GM19324 (cell line): Measurements from ENCODE around the gene CCL4L2.
"Not testable (repeated sequence)": the region's sequence is repeated elsewhere in the genome, so short reads cannot be mapped to it uniquely, and the experiment has no call there.

Source experiments
- ATAC-seq: cut with Tn5 transposase; IDR thresholded peaks from one replicate; pipeline ENCODE4 v1.9.1; 2021; ENCODE audit warnings: mild to moderate bottlenecking, moderate library complexity; ENCODE audit not compliant: unreplicated experiment, low FRiP score

The CCL4L2 gene

DNA sequence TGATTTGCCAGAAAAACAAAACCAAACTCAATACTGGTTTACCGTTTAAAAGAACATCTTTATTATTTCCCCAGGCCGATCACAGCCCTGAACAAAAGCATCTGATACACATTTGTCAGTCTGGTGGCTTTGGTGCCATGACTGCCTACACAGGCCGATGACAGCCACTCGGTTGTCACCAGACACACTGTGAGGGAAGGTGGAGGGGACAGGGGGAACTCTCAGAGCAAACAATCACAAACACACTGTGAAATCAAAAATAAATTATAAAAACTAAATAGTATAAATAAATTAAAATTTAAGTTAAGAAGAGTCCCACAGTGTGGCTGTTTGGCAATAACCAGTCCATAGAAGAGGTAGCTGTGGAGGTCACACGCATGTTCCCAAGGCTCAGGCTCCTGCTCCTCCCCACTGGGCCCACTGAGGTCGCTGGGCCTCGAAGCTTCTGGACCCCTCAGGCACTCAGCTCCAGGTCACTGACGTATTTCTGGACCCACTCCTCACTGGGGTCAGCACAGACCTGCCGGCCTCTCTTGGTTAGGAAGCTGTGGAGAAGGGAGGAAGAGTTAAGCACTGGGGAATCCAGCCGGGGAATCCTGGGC lies 15.9 kb upstream of the CCL4L2 start:
- ATAC-seq, result not testable (repeated sequence)

DNA sequence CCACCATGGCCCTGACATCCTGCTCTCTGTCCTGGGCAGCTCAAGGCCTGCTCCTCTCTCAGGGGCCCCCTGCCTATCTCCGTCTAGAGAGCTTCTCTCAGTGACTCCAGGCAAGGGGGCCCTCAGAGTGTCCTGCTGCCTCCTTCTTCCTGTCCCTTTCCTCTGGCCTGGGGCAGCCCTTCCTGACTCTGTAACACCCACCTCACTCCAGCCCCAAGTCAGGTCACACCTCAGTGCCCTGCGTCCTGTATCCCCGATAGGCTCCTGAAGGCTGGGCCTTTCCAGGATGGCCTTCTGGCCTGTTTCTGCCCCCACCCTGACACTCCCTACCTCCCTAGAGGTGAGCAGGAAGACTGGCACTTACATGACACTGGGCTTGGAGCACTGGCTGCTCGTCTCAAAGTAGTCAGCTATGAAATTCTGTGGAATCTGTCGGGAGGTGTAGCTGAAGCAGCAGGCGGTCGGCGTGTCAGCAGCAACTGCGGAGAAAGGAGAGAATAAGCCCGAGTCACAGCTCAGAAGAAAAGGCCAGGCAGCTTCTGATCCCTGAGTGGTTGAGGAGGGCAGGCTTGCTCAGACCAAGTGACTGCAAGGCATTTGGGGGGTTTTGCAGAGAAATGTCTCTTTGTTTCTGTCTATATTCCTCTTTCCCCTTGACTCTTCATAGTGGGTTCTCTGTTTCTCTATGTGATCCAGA lies 15.3 kb upstream of the CCL4L2 start:
- no peak for ATAC-seq

DNA sequence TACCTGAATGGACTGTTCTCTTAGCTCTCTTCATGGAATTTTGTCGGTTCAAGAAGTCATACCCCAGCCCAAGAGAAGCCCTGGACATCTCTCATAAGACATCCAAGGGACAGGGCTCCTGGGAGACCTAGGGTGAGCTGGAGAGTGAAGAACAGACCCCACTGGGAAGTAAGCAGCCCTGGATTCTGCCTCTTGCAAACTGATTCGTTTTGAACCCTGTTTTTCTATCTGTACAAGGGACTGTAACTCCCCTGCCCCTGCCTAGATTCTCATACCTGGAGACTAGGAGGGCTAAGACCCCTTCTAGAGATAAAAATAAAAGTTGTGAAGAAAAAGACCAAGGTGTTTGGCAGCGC lies 14.8 kb upstream of the CCL4L2 start:
- no peak for ATAC-seq

DNA sequence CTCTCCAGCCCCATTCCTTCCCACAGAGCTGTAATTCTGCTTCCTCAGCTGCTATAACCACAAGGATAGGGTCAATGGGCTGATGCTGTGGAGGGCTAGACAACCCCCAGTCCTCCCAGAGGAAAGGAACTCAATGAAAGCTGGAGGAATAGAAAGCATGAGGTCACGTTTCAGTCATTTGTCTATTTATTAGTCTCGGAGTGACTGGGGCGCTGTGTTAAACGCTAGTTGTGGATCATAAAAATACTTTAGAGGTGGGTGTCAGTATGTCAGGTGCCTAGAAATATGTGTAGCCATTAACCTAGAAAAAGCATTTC lies 13.5 kb upstream of the CCL4L2 start:
- ATAC-seq, result peak; percentile 7

DNA sequence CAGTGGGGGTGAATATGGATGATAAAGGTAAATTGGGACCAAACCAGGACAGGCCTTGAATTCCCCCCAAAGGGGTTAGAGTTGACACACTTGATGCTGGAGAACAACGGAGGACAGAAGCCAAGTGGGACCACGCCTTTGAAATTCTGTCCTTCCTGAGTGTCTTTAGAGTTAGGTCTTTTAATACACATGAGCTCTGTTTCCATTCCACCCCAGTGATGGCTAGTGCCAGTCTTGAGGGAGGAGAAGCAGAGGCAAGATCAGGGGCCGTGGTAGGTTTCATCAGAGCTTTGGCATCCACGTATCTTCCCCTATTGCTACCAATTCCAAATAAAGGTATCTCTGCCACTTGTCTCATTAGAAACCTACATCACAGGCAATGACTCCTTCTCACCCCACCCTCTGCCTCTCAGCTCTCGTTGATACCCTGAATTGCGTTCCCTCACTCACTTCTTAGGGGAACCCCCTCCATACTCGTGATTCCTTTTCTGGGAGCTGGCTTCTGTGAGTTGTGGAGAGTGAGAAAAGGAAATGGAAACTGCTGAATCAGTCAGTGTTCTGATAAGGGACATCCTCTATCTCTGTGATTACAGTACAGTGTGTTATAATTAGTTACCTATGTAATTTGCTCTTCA lies 11.9 kb upstream of the CCL4L2 start:
- no peak for ATAC-seq

DNA sequence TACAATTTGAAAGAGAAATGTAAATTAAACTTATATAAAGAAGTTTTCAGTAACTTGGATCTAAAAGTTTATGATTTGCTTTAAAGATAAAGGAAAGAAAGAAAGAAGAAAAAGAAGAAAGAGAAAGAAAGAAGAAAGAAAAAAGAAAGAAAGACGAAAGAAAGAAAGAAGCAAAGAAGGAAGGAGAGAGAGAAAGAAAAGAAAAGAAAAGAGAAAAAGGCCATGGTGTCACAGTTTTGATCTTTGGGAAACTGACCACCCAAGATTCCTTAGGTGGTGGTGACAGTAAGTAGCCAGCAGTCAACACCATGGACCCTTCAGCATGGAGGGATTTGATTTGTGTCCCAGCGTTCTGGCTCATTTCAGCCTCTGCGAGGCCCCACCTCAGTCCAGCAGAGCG lies 9.8 kb upstream of the CCL4L2 start:
- ATAC-seq, result not testable (repeated sequence)

DNA sequence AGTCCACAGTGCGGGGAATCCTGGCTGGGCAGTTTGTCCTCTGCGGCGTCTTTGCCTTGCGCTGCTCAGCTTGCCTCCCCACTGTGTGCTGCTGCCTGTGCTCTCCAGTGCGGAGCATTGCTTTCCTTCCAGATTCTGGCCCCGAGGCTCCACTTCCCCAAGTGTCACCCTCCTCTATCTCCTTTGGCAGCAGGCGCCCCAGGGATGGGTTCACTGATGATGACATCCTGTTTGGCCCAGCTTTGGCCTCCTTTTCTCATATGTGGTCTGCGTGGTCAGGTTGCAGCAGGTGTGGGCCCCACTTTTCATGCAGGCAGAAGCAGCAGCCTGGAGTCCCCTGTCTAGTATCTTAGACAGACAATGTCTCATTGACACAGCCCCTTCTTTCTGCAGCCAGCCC lies 9.4 kb upstream of the CCL4L2 start:
- ATAC-seq, result not testable (repeated sequence)

DNA sequence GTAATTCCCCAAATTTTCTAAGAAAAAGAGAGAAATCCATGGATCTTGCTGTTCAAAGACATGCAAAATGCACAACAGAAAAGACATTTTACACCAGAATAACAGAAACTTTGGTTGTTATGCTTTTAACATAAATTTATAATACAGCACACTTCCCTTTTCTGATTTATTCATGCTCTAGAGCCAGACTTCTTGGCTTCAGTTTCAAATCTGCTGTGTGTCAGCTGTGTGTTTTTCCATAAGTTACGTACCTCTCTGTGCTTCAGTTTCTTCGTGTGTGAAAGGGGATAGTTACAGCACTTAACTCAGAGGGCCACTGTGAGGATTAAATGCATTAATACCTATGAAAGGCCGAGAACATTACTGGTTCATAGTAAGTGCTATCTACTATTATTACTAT lies 7.5 kb upstream of the CCL4L2 start:
- no peak for ATAC-seq

DNA sequence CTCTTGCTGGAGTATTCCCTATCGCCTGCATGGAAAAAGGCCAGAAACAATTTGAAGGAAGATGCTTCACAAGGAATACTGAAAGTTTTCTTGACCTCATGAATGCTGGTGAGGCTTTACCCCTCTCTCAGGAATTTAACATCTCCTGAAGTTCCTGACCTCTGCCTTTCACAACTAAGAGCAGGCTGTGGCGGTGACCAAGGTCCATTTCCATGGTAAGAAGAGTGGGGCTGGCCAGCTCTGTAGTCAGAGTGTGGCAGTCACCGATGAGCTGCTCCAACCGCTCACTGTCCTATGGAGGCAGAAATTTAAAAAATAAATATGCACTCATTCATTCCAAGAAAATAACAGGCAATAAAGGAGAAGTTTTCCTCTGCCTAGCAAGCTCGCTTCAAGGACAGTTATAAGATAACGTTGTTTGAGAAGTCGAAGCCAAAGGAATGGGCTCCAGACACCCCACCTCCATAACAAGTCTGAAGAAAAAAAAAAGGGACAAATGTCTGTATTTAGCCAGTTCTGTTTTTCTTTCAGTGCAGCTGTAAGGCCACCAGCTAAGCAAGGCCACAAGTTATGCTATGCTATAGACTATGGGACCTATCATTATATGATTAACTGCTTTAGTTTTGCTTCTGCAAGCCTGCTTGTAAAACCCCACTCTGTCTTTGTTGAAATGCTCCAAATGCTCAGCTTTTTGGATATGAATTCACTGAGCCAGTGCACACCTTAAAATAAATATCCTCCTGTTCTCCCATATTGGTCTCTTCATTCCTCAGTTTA lies 6.0 kb upstream of the CCL4L2 start:
- no peak for ATAC-seq

DNA sequence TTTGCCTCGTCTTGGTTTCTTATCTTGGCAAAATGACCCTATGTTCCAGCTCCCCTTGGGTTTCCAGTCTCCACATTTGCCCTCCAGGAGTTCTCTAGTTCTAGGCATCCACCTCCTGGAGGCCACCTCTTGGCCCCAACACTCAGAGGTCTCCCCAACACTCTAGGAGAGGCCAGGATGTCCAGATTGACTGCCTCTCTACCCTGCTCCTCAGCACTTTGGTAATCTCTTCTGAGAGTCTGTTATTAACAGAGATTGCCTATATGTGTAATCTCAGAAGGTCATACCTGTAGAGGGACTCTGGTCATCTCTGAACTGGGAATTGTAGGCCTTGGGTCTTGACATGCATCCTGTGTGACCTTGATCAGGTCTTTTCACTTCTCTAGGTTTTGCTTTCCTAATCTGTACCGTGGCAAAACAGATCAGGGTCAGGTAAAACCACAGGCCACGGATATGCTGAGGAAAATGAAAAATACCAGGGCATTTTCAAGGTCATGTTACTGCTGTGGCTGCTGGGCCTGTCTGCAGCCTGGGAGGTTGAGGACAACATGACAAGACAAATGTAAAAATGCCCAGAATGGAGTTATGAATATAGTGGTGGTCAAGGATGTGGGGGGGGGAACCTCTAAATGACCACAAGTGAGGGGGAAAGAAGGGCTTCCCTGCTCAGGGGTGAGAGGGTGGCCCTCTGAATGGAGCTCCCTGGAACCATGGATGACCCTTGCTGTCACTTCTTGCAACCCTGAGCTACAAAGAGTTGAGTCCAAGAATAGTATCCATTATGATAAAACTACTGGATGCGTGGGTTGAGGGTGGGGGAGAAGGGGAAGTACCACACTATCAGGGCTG lies 5.0 kb upstream of the CCL4L2 start:
- no peak for ATAC-seq

DNA sequence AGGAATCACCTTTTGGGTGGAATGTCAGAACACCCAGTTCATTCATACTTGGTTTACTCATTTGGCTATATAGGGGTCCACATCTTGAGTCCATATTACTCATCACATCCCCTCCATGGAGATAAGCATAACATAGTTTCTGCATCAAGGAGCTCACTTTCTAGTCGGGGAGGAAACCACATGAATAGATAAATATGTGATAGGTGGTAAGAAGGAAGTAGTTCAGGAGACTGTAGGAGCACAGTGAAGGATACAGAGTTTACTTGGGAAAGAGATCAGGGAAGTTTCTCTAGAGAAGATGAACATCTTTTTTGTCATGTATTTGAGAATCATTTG lies 4.4 kb upstream of the CCL4L2 start:
- not testable (repeated sequence) for ATAC-seq

DNA sequence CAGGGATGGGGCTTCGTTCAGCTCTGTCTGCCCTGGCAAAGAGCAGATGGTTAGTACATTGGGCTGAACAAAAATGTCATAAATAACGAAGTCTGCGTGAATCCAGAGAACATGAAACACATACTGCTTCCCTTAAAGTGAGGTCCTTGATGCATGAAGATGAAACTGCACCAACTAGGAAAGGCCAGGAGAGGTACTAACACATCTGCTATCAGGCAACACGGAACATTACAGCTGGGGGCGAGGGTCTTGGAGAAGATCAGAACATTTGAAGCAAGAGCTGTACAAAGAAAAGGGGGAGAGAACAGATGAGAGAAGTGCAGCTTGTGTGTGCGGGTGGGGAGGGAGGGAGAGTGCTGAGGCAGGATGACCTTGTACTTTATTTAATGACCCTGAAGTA lies 3.5 kb upstream of the CCL4L2 start:
- not testable (repeated sequence) for ATAC-seq

DNA sequence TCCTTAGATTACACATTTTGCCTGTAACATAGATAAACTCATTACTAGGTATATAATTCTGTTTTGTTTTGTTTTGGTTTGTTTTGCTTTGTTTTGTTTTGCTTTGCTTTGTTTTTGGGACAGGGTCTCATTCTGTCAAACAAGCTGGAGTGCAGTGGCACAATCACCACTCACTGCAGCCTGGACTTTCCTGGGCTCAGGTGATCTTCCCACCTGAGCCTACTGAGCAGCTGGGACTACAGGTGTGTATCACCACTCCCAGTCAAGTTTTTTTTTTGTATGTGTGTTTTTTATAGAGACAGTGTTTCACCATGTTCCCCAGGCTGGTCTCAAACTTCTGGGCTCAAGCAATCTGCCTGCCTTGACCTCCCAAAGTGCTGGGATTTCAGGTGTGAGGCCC lies 1.3 kb upstream of the CCL4L2 start:
- ATAC-seq, result no peak

DNA sequence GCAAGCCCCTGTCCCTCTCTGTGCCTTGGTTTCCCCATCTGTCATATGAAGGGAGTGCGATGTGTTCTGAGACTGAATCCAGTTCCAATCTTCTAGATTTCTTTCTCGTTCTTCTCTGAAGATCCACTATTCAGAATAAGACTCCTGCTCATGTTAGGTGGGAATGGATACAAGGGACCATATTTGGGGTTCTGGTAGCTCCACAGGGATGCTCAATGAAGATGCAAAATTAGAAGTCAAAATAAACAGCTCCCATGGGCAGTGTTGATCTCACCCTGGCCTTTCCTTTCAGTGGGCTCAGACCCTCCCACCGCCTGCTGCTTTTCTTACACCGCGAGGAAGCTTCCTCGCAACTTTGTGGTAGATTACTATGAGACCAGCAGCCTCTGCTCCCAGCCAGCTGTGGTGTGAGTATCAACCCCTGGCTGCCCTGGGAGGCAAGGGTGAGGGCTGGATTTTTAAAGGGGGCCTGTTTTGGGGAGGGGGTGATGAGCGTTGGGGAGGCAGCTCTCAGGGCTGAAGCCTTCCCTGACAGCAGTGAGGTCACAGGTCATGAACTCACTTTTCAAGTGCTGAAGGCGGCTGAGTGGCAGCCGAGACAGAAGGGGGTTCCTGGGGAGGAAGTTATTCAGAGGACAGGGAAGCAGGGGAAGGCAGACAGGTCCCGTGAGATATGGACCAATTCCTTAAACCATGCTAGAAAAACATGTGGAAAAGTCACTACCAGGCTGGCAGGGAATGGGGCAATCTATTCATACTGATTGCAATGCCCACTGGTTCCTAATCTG lies 815 bp downstream of the CCL4L2 start:
- not testable (repeated sequence) for ATAC-seq

DNA sequence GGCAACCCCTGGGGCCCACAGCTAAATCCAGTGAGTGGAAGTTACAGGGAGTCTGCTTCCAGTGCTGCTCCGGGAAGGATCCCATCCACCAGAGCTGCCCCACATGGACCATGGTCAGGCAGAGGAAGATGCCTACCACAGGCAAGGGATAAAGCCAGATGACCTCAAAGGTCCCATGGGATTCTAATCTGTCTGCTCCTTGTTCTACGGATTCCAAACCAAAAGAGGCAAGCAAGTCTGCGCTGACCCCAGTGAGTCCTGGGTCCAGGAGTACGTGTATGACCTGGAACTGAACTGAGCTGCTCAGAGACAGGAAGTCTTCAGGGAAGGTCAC lies 1.4 kb downstream of the CCL4L2 start:
- no peak for ATAC-seq

DNA sequence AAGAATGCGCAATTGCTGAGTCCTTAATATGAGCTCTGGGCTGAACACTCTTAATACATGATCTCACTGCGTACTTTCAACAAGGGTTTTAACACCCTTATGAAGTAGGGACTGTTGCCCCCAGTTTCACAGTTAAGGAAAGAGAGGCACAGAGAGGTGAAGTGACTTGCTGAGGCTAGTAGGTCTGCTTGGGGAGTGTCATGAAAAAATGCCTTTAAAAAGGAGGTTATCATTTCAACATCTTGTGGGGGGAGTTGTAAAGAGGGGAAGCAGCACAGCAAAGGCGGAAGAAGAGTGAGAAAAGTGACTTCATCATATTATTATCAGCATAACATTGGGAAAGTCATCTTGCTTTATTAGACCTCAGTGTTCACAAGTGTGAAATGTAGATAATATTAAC lies 2.1 kb downstream of the CCL4L2 start:
- ATAC-seq, result no peak

DNA sequence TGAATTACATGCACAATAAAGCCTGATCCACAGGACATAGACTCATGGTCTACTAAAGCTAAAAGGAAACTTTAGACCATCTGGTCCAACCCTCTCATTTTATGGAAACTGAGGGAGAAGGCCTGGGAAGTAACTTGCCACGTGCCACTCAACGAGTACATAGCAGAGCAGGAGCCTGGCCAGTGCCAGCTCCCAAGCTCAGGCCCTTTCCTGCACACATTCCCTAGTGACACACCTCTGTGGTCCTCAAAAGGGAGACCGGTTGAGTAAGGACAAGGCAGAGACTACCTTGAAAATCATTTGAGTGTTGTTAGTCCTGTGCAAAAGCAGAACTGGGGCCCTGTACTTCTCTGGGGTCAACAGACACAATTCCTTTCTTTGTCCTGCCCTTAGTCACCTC lies 2.8 kb downstream of the CCL4L2 start:
- no peak for ATAC-seq

DNA sequence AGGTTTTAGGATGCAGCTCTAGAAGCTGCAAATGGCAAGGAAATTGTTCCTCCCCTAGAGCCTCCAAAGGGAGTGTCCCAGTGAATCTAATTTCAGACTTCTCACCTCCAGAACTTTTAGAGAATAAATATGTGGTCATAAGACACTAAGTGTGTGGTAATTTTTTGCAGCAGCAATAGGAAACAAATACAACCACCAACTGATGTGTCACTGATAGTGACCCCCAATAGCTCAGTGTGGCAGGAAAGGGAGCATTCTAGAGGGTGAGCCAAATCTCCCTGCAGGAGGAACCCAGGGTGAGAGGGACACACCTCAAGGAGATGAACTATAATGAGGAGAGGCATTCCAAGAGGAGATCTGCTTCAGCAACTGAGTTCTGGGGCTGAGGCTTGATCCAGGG lies 4.1 kb downstream of the CCL4L2 start:
- ATAC-seq, result no peak

DNA sequence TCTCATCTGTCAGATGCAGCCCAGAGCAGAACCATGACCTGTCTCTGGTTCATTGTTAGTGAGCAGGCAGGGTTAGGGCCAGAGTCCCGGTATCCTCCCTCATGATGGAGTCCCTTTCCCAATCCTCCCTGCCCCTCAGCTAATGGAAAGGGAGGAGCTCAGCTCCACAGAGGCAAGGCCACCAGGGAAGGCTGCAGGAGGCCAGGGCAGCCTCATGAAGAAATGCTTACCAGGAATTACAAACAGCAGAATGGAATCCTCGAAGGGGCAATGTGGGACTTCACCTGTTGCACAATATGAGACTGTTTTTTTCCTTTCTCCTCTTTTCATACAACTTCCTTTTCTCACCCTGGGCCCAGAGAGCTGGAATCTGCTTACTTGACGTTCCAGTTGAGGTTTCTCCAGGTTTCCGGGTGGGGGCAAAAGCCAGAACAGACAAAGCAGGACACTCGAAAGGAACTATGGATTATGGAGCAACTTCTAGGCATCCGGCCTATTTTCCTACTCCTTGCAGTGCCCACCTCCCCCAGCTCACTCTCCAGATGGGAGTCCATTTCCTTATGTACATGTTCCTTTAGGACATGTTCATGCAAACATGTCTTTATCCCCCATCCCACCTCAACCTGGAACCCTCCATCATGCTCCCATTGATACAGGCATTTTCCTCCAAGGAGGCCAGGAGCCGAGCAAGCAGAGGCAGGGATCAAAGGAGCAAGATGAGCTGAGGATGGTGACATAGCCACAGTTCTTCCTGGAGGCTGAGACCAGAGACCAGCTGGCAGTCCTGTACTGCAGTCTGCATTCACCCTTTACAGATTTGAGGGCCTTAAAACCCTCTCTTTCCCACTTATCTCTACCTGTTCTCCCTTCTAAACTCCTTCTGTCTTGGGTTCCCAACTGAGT lies 4.8 kb downstream of the CCL4L2 start:
- not testable (repeated sequence) for ATAC-seq
